CD1c-positive myeloid dendritic cell (primary cell): ENCODE measurements around the gene DPEP2.
"Not testable (repeated sequence)": the region's sequence is repeated elsewhere in the genome, so short reads cannot be mapped to it uniquely, and the experiment has no call there.

Source experiments
- DNase-seq: peaks from one replicate; pipeline ENCODE4 v3.0.0-alpha.2; 2016; ENCODE audit errors: extremely low spot score

The DPEP2 gene

GRCh38 chr16:67975321-67976105 is 23.8 kb downstream of the DPEP2 start:
- DNase-seq = no peak

- DNase-seq = not testable (repeated sequence)
These were observed 27.0 kb downstream of the DPEP2 start for GRCh38 chr16:67972285-67972684.

GRCh38 chr16:67971111-67971510 is 28.2 kb downstream of the DPEP2 start:
- no peak for DNase-seq

GRCh38 chr16:67969254-67970039 is 29.8 kb downstream of the DPEP2 start:
- DNase-seq = no peak

- peak; percentile 81 for DNase-seq
These were observed 30.7 kb downstream of the DPEP2 start, which contains the start of gene SLC12A4 for GRCh38 chr16:67968400-67969253. Gene SLC12A4 (minus strand): TSS chr16:67968637. CDS start chr16:67968553, 84 bp downstream.

GRCh38 chr16:67967958-67968399 is 31.3 kb downstream of the DPEP2 start:
- DNase-seq = peak; percentile 49

GRCh38 chr16:67967183-67967957 is 31.9 kb downstream of the DPEP2 start:
- DNase-seq = no peak

GRCh38 chr16:67966549-67967182 is 32.6 kb downstream of the DPEP2 start:
- DNase-seq = peak; percentile 5

- no peak for DNase-seq
These were observed 33.4 kb downstream of the DPEP2 start for GRCh38 chr16:67965668-67966548.

- DNase-seq = no peak
These were observed 34.7 kb downstream of the DPEP2 start for GRCh38 chr16:67964477-67965131.

- DNase-seq = no peak
These were observed 35.5 kb downstream of the DPEP2 start for GRCh38 chr16:67963662-67964321.

GRCh38 chr16:67963292-67963661 is 36.0 kb downstream of the DPEP2 start:
- no peak for DNase-seq

GRCh38 chr16:67962135-67962534 is 37.1 kb downstream of the DPEP2 start:
- no peak for DNase-seq

GRCh38 chr16:67961551-67961957 is 37.7 kb downstream of the DPEP2 start:
- DNase-seq = no peak

GRCh38 chr16:67959536-67960329 is 39.6 kb downstream of the DPEP2 start:
- no peak for DNase-seq

- no peak for DNase-seq
These were observed 41.7 kb downstream of the DPEP2 start for GRCh38 chr16:67957622-67958021.

GRCh38 chr16:67954421-67955196 is 44.7 kb downstream of the DPEP2 start:
- DNase-seq = no peak
